Astrocyte (in vitro differentiated cells and primary cell): ENCODE measurements around the gene VEGFA. TPM values are rescaled to one million over a fixed set of nuclear protein-coding genes. Genes with fewer than 3 reads are reported as not detected.

ENCODE experiments used
- DNase-seq: peaks from one replicate; pipeline ENCODE4 v3.0.0-alpha.2; 2010; ENCODE audit warnings: low read depth
- FAIRE-seq: peaks from 2 replicates; lab custom pipeline; 2011; peaks lifted over from hg19 to GRCh38; lab: Jason Lieb, UNC
- H2AFZ ChIP-seq: 2 replicates; pipeline ENCODE4 v1.6.0; 2012; ENCODE audit warnings: low read depth, low read length, inconsistent platforms
- H3K27ac ChIP-seq: 2 replicates; pipeline ENCODE4 v1.5.1; 2011; ENCODE audit warnings: low read depth, low read length, inconsistent platforms
- H3K27me3 ChIP-seq: 2 replicates; pipeline ENCODE4 v1.6.0; 2011; ENCODE audit warnings: low read length, inconsistent platforms; ENCODE audit not compliant: insufficient read depth
- H3K36me3 ChIP-seq: 2 replicates; pipeline ENCODE4 v1.5.1; 2011; ENCODE audit warnings: low read length, inconsistent platforms; ENCODE audit not compliant: insufficient read depth
- H3K4me1 ChIP-seq: 2 replicates; pipeline ENCODE4 v1.5.1; 2011; ENCODE audit warnings: low read length, inconsistent platforms; ENCODE audit not compliant: insufficient read depth
- H3K4me2 ChIP-seq: 2 replicates; pipeline ENCODE4 v1.6.0; 2012; ENCODE audit warnings: low read length, inconsistent platforms
- H3K4me3 ChIP-seq: 2 replicates; pipeline ENCODE4 v1.5.1; 2011; ENCODE audit warnings: low read depth, mild to moderate bottlenecking, low read length, inconsistent platforms; ENCODE audit not compliant: insufficient read depth
- H3K79me2 ChIP-seq: 2 replicates; pipeline ENCODE4 v1.6.0; 2012; ENCODE audit warnings: mild to moderate bottlenecking, low read length, inconsistent platforms; ENCODE audit not compliant: insufficient read depth
- H3K9ac ChIP-seq: 2 replicates; pipeline ENCODE4 v1.6.0; 2012; ENCODE audit warnings: mild to moderate bottlenecking, low read length, inconsistent platforms
- H3K9me3 ChIP-seq: 2 replicates; pipeline ENCODE4 v1.5.1; 2012; ENCODE audit warnings: low read depth, mild to moderate bottlenecking, low read length, inconsistent platforms; ENCODE audit not compliant: insufficient read depth
- H4K20me1 ChIP-seq: 2 replicates; pipeline ENCODE4 v1.6.0; 2012; ENCODE audit warnings: low read length, inconsistent platforms; ENCODE audit not compliant: insufficient read depth
- H3K27ac Mint-ChIP-seq: one replicate; pipeline ENCODE4 v1.8.0; 2021; ENCODE audit warnings: mild to moderate bottlenecking, mixed read lengths; ENCODE audit not compliant: unreplicated experiment
- H3K27me3 Mint-ChIP-seq: one replicate; pipeline ENCODE4 v1.8.0; 2021; ENCODE audit warnings: low read depth, mixed read lengths; ENCODE audit not compliant: unreplicated experiment
- H3K36me3 Mint-ChIP-seq: one replicate; pipeline ENCODE4 v1.8.0; 2021; ENCODE audit warnings: low read depth, mixed read lengths; ENCODE audit not compliant: unreplicated experiment
- H3K4me1 Mint-ChIP-seq: one replicate; pipeline ENCODE4 v1.8.0; 2021; ENCODE audit warnings: low read depth, mixed read lengths; ENCODE audit not compliant: unreplicated experiment
- H3K4me3 Mint-ChIP-seq: one replicate; pipeline ENCODE4 v1.8.0; 2021; ENCODE audit warnings: mild to moderate bottlenecking, moderate library complexity, mixed read lengths; ENCODE audit not compliant: unreplicated experiment
- H3K9me3 Mint-ChIP-seq: one replicate; pipeline ENCODE4 v1.8.0; 2021; ENCODE audit warnings: mild to moderate bottlenecking, mixed read lengths; ENCODE audit not compliant: unreplicated experiment
- EZH2 ChIP-seq: IDR thresholded peaks from 2 replicates; pipeline ENCODE4 v1.6.1; 2012; ENCODE audit warnings: mild to moderate bottlenecking, low read length, inconsistent platforms; ENCODE audit not compliant: insufficient read depth
- total RNA-seq: library from RNA; stranded (reverse); gene quantifications from 2 replicates; pipeline ENCODE4 v1.2.1, GENCODE V29; 2021
- TF ChIP-seq, protein P1 (sequence below): IDR thresholded peaks from 2 replicates; pipeline ENCODE4 v1.5.1; 2011; ENCODE audit warnings: low read depth, mild to moderate bottlenecking, inconsistent platforms, low read length, moderate library complexity; ENCODE audit not compliant: insufficient read depth

VEGFA gene
- total RNA-seq, 1 donor from 2014 or later = 144 TPM

DNA sequence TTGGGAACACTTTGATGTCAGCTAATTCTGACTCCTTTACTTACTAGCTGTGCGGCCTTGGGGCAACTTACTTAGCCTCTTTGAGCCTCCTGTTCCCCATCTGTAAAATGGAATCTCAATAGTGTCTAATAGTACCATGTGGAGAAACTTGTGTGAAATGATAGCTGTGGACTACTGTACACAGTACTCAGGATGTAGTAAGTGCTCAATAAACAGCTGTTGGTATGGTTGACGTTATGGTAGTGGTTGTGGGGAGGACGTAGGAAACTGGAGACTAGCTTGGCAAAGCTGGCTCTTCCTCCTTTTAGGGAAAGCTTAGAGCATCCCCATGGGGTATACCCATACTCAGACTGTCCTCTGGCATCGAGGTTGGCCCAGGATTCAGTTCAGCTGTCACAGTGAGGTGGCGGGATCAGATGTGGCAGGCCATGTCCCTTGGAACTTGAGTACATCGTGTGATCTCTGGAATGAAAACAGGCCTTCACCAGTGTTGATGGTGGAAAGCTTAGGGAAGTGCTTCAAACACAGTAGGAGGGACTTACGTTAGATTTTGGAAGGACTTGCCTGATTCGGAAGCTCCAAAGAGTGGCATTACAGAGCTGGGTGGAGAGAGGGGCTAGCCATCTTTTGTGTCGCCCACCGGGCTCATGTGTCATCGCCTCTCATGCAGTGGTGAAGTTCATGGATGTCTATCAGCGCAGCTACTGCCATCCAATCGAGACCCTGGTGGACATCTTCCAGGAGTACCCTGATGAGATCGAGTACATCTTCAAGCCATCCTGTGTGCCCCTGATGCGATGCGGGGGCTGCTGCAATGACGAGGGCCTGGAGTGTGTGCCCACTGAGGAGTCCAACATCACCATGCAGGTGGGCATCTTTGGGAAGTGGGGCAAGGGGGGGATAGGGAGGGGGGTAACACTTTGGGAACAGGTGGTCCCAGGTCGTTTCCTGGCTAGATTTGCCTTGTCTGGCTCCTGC, 7.1 kb downstream of the VEGFA start:
- H3K27ac ChIP-seq = no peak overlapping the region
- TF ChIP-seq, protein P1, sequence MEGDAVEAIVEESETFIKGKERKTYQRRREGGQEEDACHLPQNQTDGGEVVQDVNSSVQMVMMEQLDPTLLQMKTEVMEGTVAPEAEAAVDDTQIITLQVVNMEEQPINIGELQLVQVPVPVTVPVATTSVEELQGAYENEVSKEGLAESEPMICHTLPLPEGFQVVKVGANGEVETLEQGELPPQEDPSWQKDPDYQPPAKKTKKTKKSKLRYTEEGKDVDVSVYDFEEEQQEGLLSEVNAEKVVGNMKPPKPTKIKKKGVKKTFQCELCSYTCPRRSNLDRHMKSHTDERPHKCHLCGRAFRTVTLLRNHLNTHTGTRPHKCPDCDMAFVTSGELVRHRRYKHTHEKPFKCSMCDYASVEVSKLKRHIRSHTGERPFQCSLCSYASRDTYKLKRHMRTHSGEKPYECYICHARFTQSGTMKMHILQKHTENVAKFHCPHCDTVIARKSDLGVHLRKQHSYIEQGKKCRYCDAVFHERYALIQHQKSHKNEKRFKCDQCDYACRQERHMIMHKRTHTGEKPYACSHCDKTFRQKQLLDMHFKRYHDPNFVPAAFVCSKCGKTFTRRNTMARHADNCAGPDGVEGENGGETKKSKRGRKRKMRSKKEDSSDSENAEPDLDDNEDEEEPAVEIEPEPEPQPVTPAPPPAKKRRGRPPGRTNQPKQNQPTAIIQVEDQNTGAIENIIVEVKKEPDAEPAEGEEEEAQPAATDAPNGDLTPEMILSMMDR = no peak
- no peak for TF ChIP-seq EZH2
- Mint-ChIP-seq H3K9me3 (no peaks in the 10 kb centered on the region), H3K4me3 (no peak overlapping the region), H3K4me1 (peaks cover 22% of the 10 kb centered on the region), H3K27me3 (no peaks in the 10 kb centered on the region), H3K36me3 (peaks cover 30% of the 10 kb centered on the region), H3K27ac (no peak overlapping the region)
- peaks cover 98% of the 10 kb centered on the region for H4K20me1 ChIP-seq
- H3K36me3 ChIP-seq = peaks cover 16% of the 10 kb centered on the region
- no peaks in the 10 kb centered on the region for H3K27me3 ChIP-seq
- H3K9me3 ChIP-seq = no peaks in the 10 kb centered on the region
- no peak overlapping the region for H3K4me3 ChIP-seq
- peaks cover 62% of the 10 kb centered on the region for H3K79me2 ChIP-seq
- H3K9ac ChIP-seq = no peak overlapping the region
- H3K4me1 ChIP-seq = peaks cover 26% of the 10 kb centered on the region
- no peak overlapping the region for H2AFZ ChIP-seq
- H3K4me2 ChIP-seq = no peak overlapping the region
- FAIRE-seq = no peak
- no peak for DNase-seq

DNA sequence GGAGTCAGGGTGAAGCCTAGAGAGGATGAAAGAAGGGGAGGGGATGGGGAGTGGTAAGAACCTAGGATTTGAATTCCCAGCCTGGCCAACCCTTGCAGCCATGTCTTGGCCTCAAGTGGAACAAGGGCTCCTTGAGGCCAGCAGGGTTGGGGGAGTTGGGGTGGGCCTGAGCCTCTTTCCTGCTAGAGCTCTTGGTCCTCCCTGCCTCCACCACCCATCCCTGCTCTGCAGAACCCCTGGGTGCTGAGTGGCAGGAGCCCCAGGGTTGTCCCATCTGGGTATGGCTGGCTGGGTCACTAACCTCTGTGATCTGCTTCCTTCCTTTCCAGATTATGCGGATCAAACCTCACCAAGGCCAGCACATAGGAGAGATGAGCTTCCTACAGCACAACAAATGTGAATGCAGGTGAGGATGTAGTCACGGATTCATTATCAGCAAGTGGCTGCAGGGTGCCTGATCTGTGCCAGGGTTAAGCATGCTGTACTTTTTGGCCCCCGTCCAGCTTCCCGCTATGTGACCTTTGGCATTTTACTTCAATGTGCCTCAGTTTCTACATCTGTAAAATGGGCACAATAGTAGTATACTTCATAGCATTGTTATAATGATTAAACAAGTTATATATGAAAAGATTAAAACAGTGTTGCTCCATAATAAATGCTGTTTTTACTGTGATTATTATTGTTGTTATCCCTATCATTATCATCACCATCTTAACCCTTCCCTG, 8.3 kb downstream of the VEGFA start:
- Histone ChIP-seq H3K4me3 (no peak overlapping the region), H3K27ac (no peak overlapping the region), H3K4me1 (peaks cover 19% of the 10 kb centered on the region), H3K36me3 (peaks cover 20% of the 10 kb centered on the region), H2AFZ (no peak overlapping the region), H3K79me2 (peaks cover 50% of the 10 kb centered on the region), H3K9ac (no peak overlapping the region), H3K27me3 (no peaks in the 10 kb centered on the region), H3K4me2 (no peak overlapping the region), H4K20me1 (peaks cover 98% of the 10 kb centered on the region), H3K9me3 (no peaks in the 10 kb centered on the region)
- FAIRE-seq (no peak), DNase-seq (no peak)
- Mint-ChIP-seq H3K27ac (no peak overlapping the region), H3K27me3 (no peaks in the 10 kb centered on the region), H3K4me3 (no peak overlapping the region), H3K9me3 (no peaks in the 10 kb centered on the region), H3K4me1 (peaks cover 22% of the 10 kb centered on the region), H3K36me3 (peaks cover 35% of the 10 kb centered on the region)
- TF ChIP-seq EZH2 = no peak
- TF ChIP-seq, protein P1 = no peak
